Coronary artery (tissue), 2 donors: Measurements from ENCODE around the gene DUSP15.

Source experiments
- DNase-seq: peaks from one replicate; pipeline ENCODE4 v3.0.0-alpha.2; 2017; ENCODE audit warnings: low spot score
- H3K27ac ChIP-seq, 2 donors: fragments of 200-600 bp; sonication (generic); one replicate each; pipeline ENCODE4 v1.5.1; 2016 to 2019
- H3K4me3 ChIP-seq: fragments of 200-600 bp; sonication (generic); 2 replicates; pipeline ENCODE4 v1.5.1; 2016; ENCODE audit warnings: mild to moderate bottlenecking, moderate library complexity
- TF ChIP-seq, protein P1 (sequence below): fragments of 200-600 bp; sonication (generic); IDR thresholded peaks from one replicate; pipeline ENCODE4 v1.5.1; 2019; ENCODE audit warnings: antibody characterized with exemption

DUSP15 gene

DNA sequence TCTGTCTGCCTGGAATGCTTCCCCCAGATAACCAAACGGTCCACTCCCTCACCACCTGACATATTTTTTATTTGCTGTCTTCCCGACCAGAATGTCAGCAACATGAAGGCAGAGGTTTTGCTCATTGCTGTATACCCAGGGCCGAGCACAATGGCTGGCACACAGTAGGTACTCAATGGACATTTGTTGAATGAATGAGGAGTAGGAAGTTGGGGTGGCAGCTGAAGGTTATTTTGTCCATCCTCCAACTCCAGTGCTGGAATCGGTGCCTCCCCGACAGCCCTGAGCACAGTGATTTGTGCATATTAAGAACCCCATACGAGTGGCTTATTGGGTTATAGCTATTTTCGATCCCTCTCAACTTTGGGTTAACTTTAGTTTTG lies 10.3 kb downstream of the DUSP15 start:
- DNase-seq: peak; percentile 38
- TF ChIP-seq, protein P1, sequence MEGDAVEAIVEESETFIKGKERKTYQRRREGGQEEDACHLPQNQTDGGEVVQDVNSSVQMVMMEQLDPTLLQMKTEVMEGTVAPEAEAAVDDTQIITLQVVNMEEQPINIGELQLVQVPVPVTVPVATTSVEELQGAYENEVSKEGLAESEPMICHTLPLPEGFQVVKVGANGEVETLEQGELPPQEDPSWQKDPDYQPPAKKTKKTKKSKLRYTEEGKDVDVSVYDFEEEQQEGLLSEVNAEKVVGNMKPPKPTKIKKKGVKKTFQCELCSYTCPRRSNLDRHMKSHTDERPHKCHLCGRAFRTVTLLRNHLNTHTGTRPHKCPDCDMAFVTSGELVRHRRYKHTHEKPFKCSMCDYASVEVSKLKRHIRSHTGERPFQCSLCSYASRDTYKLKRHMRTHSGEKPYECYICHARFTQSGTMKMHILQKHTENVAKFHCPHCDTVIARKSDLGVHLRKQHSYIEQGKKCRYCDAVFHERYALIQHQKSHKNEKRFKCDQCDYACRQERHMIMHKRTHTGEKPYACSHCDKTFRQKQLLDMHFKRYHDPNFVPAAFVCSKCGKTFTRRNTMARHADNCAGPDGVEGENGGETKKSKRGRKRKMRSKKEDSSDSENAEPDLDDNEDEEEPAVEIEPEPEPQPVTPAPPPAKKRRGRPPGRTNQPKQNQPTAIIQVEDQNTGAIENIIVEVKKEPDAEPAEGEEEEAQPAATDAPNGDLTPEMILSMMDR: no peak
- Histone ChIP-seq H3K27ac (no peak overlapping the region), H3K4me3 (no peak overlapping the region)

DNA sequence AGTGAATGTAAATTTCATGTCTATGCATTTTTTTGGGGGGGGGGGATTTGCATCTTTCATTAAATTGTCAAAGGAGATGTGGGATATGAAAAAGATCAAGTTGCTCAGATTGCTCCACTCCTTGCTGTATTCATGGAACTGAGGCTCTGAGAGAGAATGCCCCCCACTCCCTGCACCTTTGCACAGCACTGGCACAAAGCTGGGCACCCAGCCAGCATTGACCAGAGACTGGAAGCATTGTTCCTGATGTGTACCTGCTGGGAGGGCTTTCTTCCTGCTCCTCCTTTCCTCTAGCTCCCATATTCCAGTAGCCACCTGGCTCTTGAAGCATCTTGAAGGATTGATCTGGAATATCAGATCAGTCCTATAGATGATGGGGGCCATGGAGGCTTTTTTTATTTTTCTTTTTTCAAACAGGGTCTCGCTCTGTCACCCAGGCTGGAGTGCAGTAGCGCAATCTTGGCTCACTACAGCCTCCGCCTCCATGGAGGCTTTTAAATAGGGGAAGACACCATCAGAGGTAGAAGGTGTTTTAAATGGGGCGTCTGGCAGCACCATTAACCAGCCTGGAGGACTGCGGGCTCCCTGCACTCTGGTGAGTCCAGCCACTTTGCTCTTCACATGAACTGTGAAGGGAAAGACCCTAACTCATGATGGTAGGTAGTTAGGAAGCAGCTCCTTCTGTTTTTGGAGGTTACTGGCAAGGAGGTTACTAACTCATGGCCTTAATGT lies 10.9 kb downstream of the DUSP15 start:
- peak; percentile 31 for DNase-seq
- Histone ChIP-seq H3K4me3 (no peak overlapping the region), H3K27ac (no peak overlapping the region)
- TF ChIP-seq, protein P1: no peak

DNA sequence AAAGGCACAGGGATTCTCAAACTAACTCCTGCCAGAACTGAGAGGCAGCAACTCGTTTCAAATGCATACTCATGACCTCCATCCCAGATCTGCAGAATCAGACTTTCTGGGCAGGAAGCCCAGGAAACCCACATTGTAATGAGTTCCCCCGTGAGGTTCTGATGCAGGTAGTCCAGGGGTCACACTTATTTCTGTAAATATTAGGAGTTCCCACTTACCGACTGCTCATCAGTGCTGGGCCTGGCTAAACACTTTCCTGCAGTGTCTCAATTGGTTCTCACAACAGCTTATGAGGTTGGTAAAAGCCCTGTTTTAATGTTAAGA lies 11.6 kb downstream of the DUSP15 start:
- no peak overlapping the region for H3K4me3 ChIP-seq
- TF ChIP-seq, protein P1: no peak
- H3K27ac ChIP-seq: no peak overlapping the region
- no peak for DNase-seq

DNA sequence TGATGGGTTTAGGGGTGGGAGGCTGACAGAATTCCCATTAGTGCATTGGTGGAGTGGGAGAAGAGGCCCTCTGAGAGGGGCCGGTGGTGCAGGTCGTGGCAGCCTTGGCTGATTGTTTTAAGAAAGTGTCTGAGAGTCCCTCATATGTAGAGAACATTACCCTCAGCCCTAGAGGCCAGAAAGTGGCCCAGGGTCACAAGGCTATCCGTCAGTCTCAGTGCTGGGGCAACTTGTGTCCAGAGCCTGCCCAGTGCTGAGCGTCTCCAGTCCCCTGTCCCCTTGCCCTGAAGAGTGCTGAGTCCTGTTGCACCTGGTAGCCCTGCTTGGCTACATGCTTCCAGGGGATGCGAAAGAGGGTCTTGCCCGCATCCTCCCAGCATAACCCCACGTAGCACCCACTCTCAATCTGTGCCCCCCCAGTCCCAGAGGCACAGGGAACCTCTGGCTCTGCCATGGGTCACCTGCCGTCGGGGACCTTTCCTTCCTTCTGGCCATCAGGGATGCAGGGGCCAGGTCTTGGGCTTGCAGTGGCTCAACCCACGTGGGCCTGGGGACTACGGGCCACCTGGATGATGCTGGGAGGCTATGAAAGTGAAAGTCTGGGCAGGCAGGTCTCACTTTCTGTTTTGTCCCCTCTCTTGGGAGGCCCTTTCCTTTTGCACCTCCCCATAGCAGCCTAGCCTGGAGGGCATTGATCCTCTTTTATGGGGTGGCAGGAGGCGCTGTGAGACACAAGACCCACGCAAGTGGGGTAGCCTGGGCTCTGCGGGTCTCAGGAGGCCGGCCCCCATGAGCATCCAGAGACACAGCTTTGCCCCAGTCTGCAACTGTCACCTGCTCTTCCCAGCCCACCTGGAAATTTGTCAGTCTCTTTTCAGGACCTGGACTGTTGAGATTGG lies 12.2 kb downstream of the DUSP15 start:
- no peak overlapping the region for H3K27ac ChIP-seq
- no peak for DNase-seq
- no peak overlapping the region for H3K4me3 ChIP-seq
- TF ChIP-seq, protein P1: no peak

DNA sequence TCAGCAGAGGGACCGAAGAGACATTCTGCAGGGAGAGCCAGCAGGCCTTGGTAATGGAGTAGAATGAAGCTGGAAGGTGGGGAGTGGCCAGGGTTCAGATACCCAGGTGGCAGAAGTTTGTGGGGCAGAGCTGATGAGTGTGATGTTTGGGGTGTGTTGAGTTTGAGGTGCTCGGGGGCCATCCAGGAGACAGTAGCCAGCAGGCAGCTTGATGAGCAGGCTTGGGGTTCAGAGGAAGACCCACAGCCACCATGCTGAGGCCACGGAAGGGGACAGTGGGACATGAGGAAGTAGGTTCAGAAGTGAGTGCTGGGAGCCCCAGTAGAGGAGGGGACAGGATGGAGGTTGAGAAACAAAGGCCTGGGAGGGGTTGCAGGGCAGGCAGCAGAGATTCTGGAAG lies 13.8 kb downstream of the DUSP15 start:
- TF ChIP-seq, protein P1: no peak
- no peak overlapping the region for H3K4me3 ChIP-seq
- no peak overlapping the region for H3K27ac ChIP-seq
- no peak for DNase-seq

DNA sequence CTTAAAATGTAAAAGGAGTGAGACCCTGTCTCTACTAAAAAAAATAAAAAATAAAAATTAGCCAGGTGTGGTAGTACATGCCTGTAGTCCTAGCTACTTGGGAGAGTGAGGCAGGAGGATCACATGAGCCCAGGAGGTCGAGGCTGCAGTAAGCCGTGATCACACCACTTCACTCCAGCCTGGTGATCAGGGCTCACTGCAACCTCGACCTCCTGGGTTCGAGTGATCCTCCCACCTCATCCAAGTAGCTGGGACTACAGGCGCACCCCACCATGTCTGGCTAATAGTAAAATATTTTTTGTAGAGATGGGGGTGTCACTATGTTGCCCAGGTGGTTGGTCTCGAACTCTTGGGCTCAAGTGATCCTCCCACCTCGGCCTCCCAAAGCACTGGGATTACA lies 16.8 kb downstream of the DUSP15 start:
- TF ChIP-seq, protein P1: no peak
- H3K27ac ChIP-seq: no peak overlapping the region
- no peak for DNase-seq

More for the DNA sequence above, 16.8 kb downstream of the DUSP15 start:
- H3K4me3 ChIP-seq: no peak overlapping the region
